Activated effector memory CD4-positive, alpha-beta T cell treated with Interleukin-2 at 50 U/mL for 16 hours (primary cell): Measurements from ENCODE around the gene PTBP3.
"Not testable (repeated sequence)": the region's sequence is repeated elsewhere in the genome, so short reads cannot be mapped to it uniquely, and the experiment has no call there.

Experiments used
- DNase-seq: peaks from one replicate; pipeline ENCODE4 v3.0.0-alpha.2; 2020

The PTBP3 gene

DNA sequence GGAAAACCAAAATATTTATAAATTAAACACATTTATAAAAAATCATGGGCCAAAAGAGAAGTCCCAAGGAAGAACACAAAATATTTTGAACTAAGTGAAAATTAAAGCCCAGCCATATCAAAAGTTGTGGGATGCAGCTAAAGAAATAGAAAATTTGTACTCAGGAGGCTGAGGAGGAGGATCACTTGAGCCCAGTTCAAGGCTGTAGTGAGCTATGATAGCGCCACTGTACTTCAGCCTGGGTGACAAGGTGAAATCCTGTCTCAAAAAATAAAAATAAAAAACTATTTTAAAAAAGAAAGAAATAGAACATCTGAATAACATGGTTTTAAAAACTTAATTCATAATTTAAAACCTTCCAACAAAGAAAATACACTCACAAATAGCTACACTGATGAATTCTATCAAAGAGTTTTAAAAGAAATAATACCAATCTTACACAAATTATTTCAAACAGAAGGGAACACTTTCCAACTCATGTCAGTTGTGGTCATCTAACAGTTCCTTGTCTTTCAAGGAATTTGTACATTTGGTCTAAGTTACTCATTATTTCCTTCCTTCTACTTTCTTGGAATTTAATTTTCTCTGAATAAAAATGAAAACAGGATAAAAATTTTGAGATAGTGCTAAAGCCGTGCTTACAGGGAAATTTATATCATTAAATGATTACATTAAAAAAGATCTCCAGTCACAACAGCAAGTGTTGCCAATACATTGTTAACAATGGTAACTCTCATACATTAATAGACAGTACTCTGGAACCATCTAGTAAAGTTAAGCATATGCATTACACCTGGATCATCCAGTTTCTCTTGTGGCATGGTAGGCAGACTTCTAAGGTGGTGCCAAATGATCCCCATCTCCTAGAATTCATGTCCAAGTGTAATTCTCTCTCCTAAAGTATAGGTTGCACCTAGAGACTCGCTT, 17.8 kb downstream of the PTBP3 start:
- no peak for DNase-seq

DNA sequence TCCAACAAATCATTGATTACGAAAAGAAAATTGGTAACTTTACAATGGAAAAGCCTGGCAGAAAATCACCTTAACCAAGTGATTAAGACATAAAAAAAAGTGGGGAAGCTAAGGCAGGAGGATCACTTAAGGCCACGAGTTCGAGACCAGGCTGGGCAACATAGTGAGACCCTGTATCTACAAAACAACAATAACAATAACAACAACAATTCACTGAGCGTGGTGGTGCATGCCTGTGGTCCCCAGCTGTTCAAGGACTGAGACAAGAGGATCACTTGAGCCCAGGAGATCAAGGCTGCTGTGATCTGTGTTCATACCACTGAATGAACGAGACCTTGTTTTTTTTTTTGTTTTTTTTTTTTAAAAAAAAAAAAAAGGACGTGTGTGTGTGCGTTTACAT, 21.3 kb downstream of the PTBP3 start:
- no peak for DNase-seq

GRCh38 chr9:112311497-112311896, 21.9 kb downstream of the PTBP3 start:
- DNase-seq = no peak

GRCh38 chr9:112310826-112311225, 22.6 kb downstream of the PTBP3 start:
- no peak for DNase-seq

GRCh38 chr9:112308588-112308987, 24.8 kb downstream of the PTBP3 start:
- no peak for DNase-seq

DNA sequence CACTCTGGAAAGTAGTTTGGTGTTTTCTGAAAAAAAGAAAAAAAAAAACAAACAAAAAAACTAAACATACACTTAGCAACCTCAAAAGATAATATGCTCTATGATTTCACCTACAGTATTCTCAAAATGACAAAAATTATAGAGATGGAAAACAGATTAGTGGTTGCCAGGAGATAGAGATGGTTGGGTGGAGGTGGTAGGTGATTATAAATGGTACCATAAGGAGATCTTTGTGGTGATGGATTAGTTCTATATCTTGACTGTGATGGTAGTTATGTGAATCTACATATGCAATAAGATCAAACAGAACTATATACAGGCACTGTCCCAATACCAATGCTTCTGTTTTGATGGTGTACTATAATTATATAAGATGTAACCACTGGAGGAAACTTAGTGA, 32.0 kb downstream of the PTBP3 start:
- DNase-seq = no peak

DNA sequence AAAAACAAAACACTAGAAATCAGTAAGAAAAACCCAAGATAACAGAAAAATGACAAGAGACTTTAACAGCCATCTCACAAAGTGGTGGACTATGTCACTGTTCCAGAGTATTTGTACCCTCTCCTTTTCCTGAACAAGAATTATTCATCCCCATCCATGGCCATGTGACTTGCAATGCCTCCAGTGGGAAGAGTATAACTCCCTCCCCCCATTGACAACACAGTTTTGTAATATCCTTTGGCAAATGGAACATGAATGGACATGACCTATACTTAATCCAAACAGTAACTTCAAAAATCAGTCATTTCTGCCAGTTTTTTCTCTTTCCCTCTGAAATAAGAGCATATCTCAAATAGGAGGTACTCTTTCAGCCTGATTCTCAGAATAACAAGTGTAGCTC, 33.9 kb downstream of the PTBP3 start:
- DNase-seq = no peak

DNA sequence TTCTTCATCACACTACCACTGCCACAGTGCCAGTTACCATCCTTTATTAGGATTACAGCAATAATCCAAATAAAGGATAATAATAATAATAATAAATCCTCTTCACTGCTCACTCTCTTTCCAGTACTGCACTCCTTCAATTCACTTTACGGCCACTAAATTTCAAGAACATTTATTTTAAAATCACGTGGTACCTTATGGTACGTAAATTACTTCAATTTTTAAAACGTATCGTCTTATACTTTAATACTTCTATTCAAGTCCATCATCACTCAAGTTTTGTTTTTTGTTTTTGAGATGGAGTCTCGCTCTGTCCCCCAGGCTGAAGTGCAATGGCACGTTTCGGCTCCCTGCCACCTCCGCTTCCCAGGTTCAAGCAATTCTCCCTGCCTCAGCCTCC, 36.5 kb downstream of the PTBP3 start:
- no peak for DNase-seq

DNA sequence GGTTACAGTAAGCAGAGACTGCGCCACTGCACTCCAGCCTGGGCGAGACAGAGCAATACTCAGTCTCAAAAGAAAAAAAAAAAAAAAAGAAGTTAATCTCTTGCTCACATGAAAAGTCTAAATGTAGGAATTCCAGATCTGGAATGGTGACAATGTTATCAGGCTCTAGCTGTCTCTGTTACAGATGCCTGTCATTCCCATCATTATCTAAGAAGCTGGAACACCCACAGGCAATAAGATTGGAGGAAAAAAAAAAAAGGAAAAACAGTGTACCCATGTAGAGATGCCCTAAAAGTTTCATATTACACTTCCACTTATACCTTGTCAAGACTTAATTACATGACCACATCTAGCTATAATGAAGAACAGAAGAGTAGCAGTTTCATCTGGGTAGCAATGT, 38.2 kb downstream of the PTBP3 start:
- DNase-seq = no peak

- DNase-seq = no peak
Measured at GRCh38 chr9:112288029-112288428, 45.4 kb downstream of the PTBP3 start.

- DNase-seq = no peak
Measured at GRCh38 chr9:112286926-112287325, 46.5 kb downstream of the PTBP3 start.

DNA sequence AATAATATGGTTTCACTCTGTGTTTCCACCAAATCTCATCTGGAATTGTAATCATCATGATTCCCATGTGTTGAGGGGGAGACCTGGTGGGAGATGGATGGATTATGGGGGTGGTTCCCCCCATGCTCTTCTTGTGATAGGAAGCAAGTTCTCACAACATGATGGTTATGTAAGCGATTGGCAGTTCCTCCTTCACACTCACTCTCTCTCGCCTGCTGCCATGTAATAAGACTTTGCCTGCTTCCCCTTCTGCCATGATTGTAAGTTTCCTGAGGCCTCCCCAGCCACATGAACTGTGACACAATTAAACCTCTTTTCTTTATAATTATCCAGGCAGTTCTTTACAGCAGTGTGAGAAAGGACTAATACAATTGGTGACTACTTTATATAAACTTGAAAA, 48.4 kb downstream of the PTBP3 start:
- DNase-seq = no peak

GRCh38 chr9:112283582-112284253, 49.7 kb downstream of the PTBP3 start:
- no peak for DNase-seq

- not testable (repeated sequence) for DNase-seq
Measured at GRCh38 chr9:112282841-112283240, 50.6 kb downstream of the PTBP3 start.

DNA sequence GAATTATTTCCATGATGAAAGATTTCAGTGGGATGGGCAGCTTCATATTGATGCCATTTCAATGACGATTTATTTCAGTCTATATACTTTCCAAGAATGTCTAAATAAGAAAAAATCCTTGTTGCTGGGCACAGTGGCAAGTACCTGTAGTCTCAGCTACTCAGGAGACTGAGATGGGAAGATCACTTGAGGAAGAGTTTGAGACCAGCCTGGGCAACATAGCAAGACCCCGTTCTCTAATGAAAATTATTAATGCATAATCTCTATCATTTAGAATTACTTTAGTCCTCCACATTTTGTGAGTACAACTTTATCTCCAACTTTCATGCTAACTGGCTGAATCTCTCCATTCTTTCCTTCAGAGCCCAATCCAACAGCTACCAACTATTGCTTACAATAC, 52.5 kb downstream of the PTBP3 start:
- no peak for DNase-seq

GRCh38 chr9:112279501-112279900, 53.9 kb downstream of the PTBP3 start:
- DNase-seq = no peak

GRCh38 chr9:112278152-112278551, 55.3 kb downstream of the PTBP3 start:
- no peak for DNase-seq

DNA sequence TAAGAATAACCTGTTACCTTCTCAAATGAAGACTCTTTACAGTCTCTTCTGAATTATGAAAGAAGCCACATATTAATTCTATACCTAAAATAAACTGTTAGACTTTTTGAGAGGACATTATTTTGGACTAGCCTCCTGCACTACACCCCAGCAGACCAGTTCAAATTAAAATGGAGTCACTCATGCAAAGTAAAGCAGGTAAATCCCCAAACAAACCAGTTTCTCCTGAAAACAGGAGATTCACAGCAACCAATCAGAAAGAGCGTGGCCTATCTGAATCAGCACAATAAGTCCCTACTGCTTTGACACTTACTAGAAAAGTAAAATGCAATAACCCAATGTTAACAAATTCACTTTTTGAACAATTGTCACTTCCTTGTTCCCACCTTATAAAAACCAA, 58.8 kb downstream of the PTBP3 start:
- no peak for DNase-seq

DNA sequence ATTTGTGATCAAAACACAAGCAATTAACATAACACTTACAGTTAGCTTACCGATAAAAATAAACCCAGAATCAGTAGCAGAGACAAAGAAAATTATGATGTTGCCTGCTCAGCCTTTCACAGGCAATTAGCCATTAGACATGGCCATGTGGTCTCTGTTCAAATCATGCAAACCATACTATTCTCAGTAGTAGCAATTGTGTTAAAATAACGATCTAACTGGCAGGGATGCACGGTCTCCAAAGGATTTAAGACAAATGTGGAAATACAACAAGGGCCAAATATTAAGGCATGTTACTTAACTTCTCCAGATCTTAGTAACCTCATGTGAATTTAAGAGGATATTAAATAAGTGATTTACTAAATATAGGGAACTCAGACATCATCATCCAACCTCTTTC, 59.5 kb downstream of the PTBP3 start:
- no peak for DNase-seq

GRCh38 chr9:112271466-112272098, 61.8 kb downstream of the PTBP3 start:
- DNase-seq = no peak

GRCh38 chr9:112268413-112268812, 65.0 kb downstream of the PTBP3 start:
- DNase-seq = no peak

GRCh38 chr9:112267086-112267485, 66.3 kb downstream of the PTBP3 start:
- not testable (repeated sequence) for DNase-seq

DNA sequence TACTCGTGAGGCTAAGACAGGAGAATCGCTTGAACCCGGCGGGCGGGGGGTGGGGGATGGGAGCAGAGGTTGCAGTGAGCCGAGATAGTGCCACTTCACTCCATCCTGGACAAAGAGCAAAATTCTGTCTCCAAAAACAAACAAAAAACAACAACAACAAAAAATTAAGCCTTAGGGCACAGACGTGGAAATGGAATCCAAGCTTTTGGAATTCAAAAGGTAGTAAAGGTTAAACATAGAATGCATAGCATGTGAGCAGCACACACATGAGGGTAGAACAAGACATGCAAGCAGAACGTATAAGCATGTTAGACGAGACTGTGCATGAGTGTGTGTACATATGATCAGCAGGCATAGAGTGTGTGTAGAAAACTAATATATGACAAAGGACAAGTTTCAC, 68.0 kb downstream of the PTBP3 start:
- no peak for DNase-seq

DNA sequence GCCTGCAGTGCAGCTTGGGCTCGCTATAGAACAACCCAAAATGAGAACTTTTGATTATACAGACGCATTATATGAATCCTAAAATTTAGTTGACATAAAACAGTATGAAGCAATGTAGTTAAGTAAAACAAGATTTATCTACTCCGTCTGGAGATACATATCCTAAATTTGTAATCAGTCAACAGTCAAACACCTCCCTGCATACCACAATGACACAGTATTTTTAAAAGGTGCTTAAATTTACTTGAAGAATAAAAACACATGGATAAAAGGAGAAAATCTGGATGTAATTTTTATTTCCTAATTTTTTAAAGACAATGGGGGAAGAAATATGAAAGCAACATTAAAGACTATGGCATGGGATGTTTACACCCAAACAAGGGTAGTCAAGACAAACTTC, 70.8 kb downstream of the PTBP3 start:
- no peak for DNase-seq
